ENCODE measurements around the gene CEP41. TPM values are rescaled to one million over a fixed set of nuclear protein-coding genes. Genes with fewer than 3 reads are reported as not detected.

The CEP41 gene
- total and polyA plus RNA-seq, 2 donors (not counting 3 experiments of a cell fraction or from before 2014, with no cell fraction given), result 19.5 to 26.8 TPM

GRCh38 chr7:130361681-130362080 is 79.1 kb downstream of the CEP41 start:
- Histone ChIP-seq H3K36me3 (ENCODE audit: control insufficient read depth in 2 of 2, extremely low read depth in 1 of 2, insufficient read depth in 2 of 2, low read length in 2 of 2) (no peaks in the 10 kb centered on the region), H3K4me3 (replicated peaks in 1 of 3; ENCODE audit: insufficient read depth in 1 of 3, low read depth in 1 of 3, low read length in 3 of 3) (no peak overlapping the region), H3K27ac (ENCODE audit: insufficient read depth, low read depth, low read length) (no peak overlapping the region), H3K4me1 (ENCODE audit: control insufficient read depth, extremely low read depth, insufficient read depth, low read length) (peaks cover 1% of the 10 kb centered on the region), H3K9me1 (replicated peaks; ENCODE audit: control insufficient read depth, extremely low read depth, insufficient read depth, low read length) (no peaks in the 10 kb centered on the region), H4K20me1 (replicated peaks; ENCODE audit: control insufficient read depth, extremely low read depth, insufficient read depth, low read length) (no peaks in the 10 kb centered on the region), H3K4me2 (ENCODE audit: insufficient read depth, low read length) (no peak overlapping the region), H3K9me3 (replicated peaks; ENCODE audit: control insufficient read depth, insufficient read depth, low read length) (no peaks in the 10 kb centered on the region), H2AFZ (ENCODE audit: low read depth, low read length) (no peak overlapping the region), H3K79me2 (ENCODE audit: control insufficient read depth, insufficient read depth, low read length) (no peaks in the 10 kb centered on the region), H3K27me3 (ENCODE audit: control insufficient read depth in 2 of 2, insufficient read depth in 2 of 2, low read length in 2 of 2) (no peaks in the 10 kb centered on the region), H3K9ac (replicated peaks; ENCODE audit: extremely low read depth, insufficient read depth, low read length) (no peak overlapping the region)
- FAIRE-seq (no peak), DNase-seq (ENCODE audit: low read depth, low spot score) (no peak)
- POLR2A ChIA-PET, result no interaction called here
- dilution Hi-C loops (cut with MboI; ENCODE audit: extremely low pct_ligation_motif_present, low sequenced_read_pairs), result no loop called here
- BruUV-seq (replicated peaks), result no TSS peak
- intact Hi-C loops (cut with micrococcal nuclease), result no loop called here
- CTCF ChIA-PET, result no interaction called here
- TF ChIP-seq GATA2 (IDR thresholded peaks at IDR 0.05; ENCODE audit: insufficient read depth, insufficient read length, low read depth, low read length), result no peak
- TF ChIP-seq MYC (IDR thresholded peaks at IDR 0.05; ENCODE audit: low read depth, low read length), result no peak
- no peak for TF ChIP-seq POLR2A (IDR thresholded peaks at IDR 0.05; ENCODE audit: low read depth, low read length)
- no peak for TF ChIP-seq POLR2AphosphoS5 (IDR thresholded peaks at IDR 0.05; ENCODE audit: insufficient read depth, low read depth, low read length)
- no peak for TF ChIP-seq JUN (IDR thresholded peaks at IDR 0.05; ENCODE audit: borderline replicate concordance, insufficient read depth, insufficient read length, low read depth)
- TF ChIP-seq EZH2 (IDR thresholded peaks at IDR 0.05; ENCODE audit: borderline replicate concordance, low read depth, low read length, severe bottlenecking), result no peak
- no peak for TF ChIP-seq CTCF (IDR thresholded peaks at IDR 0.05; ENCODE audit: extremely low read depth in 1 of 2, insufficient read depth in 1 of 2, low read depth in 1 of 2, low read length in 2 of 2)
- TF ChIP-seq MAX (IDR thresholded peaks at IDR 0.05; ENCODE audit: insufficient read depth, insufficient read length), result no peak
- TF ChIP-seq FOS (IDR thresholded peaks at IDR 0.05; ENCODE audit: borderline replicate concordance, insufficient read depth, low read length), result no peak

All from endothelial cell of umbilical vein (primary cell).